Activated T-cell treated with anti-CD3 and anti-CD28 coated beads for 1 hour (primary cell): ENCODE results near the gene GKN1.

Source experiments
- DNase-seq: peaks from one replicate; pipeline ENCODE4 v3.0.0-alpha.2; 2020; ENCODE audit warnings: low read depth

GKN1 gene

DNA sequence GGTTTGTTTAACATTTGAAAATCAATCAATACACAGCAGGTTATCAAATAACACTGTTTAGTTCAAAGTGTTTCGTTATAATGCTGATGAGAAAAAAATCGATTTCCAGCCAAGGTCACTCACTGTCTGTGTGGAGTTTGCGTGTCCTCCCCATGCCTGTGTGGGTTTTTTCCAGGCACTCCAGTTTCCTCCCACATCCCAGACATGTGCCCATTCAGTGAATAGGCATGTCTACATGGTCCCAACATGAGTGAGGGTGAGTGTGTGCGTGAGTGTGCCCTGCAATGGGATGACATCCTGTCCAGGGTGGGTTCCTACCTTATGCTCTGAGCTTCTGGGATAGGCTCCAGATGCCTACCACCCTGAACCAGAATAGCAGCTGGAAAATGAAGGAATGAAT, 13.1 kb upstream of the GKN1 start:
- DNase-seq = no peak

GRCh38 chr2:68964282-68964681, 10.2 kb upstream of the GKN1 start:
- DNase-seq = no peak

DNA sequence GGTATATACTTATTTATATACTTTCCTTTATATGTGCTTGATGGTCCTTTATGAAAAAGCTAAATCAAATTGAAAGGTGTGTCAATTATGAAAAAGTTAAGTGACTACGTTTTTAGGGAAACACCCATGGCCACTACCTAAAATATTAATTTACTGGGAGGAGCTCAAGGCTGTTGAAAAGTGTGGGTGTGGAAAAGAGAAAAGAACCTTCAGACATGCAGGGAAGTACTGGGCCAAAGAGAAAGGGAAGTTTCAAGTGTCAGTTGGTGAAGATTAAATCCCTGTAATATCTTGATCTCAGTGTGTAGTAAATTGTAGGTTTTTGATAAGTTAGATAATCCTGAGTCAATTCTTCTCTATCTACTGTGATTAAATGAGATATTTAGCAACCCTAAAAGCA, 6.2 kb upstream of the GKN1 start:
- DNase-seq = no peak

GRCh38 chr2:68969736-68970490, 4.5 kb upstream of the GKN1 start:
- DNase-seq = no peak

DNA sequence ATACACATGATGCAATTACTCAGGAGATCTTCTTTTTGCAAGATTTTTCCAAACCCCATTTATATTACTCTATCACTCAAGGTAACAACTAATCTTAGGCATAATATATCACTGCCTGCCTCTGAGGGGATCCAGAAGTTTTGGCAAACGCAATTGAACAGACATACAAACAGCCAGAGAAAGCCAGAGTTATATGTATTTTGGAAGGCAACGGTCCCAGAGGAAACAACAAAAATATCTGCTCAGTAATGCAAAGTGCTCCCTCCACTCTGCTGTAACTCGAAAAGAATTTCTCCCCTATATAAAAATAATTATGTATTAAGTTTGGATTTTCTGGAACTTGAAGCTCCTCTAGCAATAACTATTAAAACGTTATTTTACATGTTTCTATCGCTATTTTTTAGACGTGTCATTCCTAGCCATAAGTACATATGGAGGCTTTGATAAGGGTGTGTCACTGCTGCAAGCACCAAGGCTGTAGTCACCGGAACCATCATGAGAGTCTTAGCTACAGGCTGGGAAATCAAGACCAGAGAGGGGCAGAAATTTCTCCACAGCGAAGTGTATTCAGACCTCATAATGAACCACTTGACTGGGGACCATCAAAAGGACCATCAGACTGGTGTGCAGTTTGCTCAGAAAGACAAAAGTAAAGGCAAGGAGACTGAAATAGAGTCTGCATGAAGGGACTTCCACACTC, 3.7 kb upstream of the GKN1 start:
- no peak for DNase-seq

DNA sequence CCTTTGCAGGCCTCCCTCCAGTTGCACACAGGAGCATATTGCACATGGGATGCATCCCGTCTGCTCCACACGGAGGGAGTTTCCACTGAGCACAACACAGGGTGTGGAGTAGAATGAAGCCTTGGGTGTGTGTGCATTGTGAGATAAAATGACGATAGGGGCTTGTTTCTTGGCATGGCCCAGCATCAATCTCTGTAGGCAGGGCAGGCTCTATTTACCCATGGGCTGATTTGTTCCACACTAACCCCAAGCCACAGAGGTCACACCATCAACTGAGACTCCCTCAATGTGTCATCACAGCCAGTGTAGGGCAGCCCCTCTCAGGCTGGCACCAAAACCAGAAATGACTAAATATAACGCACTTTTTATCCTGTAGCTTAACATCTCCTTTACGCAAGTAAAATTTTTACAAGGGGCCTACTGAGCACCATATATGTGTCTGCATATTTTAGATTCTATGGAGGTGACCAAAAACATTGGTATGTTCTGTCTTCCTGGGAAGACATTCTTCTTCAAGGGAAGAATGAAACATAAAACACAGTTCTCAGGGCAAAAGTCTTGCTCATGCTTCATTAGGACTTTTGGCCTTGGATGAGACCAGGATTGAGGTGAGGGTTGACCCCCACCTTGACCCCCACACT, 2.7 kb upstream of the GKN1 start:
- DNase-seq = no peak

DNA sequence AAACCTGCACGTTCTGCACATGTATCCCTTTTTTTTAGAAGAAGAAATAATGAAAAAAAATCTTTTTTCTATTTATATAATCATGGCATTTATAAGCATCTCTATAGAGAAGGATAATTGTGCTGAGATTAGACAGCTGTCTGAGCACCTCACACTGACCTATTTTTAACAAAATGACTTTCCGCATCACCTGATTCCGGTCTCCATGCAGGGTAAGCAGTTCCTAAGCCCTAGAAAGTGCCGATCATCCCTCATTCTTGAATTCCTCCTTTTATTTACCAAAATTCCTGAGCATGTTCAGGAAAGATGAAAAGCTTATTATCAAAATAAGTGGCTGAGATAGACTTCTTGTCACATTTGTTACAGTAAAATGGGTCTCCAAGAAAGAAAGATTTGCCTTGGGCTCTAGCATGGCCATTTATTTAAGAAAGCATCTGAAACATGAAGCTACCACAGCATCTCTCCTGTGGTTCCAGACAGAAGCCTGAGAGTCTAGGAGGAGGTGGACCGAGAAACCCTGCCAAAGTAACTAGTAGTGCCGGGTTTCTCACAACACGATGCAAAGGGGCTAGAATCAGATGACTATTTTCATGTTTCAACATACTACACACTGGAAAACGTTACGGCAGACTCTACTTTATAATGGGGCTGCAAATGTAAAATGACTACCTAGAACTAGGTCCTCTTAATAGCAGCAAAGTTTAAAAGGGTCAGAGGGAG, 670 bp downstream of the GKN1 start:
- DNase-seq = no peak

DNA sequence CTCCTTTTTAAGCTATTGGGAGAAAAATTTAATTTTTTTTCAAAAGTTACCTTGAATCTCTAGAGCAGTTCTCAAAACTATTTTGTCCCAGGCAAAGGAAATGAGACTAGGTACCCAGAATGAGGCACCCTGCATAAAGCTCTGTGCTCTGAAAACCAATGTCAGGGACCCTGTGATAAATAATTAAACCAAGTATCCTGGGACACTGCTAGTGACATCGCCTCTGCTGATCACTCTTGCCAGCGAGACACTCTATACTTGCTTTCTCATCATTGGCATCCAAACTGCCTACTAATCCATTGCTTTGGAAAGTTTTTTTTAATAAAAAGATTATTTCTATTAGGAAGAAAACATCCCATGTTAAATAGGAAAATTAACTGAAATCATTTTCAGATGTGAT, 1.4 kb downstream of the GKN1 start:
- no peak for DNase-seq

DNA sequence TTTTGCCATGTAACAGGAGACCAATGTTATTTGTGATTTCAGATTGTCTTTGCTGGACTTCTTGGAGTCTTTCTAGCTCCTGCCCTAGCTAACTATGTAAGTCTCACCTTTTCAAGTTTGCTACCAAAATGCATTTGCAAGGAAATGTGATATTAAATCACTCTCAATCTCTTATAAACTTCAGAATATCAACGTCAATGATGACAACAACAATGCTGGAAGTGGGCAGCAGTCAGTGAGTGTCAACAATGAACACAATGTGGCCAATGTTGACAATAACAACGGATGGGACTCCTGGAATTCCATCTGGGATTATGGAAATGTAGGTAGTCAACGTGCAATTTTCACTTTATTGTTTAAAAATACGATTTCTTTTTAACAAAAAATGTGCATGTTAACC, 3.0 kb downstream of the GKN1 start:
- DNase-seq = no peak

GRCh38 chr2:68978098-68978497, 3.7 kb downstream of the GKN1 start:
- DNase-seq = no peak

- no peak for DNase-seq
Measured at GRCh38 chr2:68980956-68981355, 6.5 kb downstream of the GKN1 start.

DNA sequence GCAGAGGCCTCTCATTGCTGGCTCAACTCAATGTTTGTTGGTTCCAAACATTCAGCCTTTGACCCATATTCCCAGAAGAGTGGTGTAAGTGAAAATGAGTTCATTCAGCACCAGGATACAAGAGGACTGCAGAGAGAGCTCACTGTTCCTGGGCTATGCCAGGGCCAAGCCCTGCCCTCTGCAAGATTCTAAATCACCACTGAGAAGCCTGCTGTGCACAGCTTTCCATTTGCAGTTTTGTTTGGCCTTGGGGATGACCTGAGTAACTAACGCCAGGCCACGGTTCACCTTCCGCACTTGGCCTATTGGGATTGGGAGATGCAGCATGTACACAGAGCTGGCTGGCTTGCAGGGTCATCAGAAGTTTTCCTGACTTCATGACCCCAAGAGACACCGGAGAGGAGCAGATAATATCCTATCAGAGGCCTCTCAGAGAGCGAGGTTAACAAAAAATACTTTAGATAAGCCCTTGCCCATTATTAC, 12.6 kb downstream of the GKN1 start:
- DNase-seq = no peak

GRCh38 chr2:68989035-68989434, 14.6 kb downstream of the GKN1 start:
- DNase-seq = no peak

GRCh38 chr2:68992341-68992740, 17.9 kb downstream of the GKN1 start:
- no peak for DNase-seq

DNA sequence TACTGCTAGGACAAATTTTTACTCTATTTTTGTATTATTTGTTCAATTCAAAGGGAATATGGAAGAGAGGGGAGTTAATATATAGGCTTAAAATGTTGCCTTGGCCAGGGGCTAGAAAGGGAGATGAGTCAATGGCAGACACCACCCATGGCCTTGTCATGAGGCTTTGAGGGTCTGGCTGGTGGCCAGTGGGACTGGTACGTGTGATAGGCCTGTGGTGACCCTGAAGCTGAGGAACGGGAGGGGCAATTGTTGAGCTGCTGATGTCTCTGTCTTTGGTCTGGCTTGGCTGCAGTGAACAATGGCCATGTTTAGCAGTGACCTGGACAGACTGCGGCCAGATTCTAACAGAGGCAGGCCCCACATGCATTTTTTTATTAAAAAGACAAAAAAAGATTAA, 18.5 kb downstream of the GKN1 start:
- no peak for DNase-seq

- DNase-seq = no peak
Measured at GRCh38 chr2:68993660-68994059, 19.2 kb downstream of the GKN1 start.

DNA sequence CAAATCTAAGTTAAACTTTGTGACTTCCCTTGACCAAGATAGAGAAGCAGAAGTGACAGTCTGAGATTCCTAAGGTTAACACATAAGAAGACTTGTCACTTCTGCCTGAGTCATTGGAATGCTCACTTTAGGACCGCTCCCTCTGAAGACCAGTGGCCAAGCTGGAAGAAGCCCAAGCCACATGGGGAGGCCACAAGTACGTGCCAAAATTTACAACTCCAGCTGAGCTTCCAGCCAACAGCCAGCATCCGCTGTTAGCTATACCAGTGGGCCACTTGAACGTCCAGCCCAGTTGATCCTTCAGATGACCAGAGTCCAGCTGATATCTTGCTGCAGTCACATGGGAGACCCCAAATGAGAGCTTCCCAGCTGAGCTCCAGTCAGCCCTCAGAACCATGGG, 20.4 kb downstream of the GKN1 start:
- no peak for DNase-seq

DNA sequence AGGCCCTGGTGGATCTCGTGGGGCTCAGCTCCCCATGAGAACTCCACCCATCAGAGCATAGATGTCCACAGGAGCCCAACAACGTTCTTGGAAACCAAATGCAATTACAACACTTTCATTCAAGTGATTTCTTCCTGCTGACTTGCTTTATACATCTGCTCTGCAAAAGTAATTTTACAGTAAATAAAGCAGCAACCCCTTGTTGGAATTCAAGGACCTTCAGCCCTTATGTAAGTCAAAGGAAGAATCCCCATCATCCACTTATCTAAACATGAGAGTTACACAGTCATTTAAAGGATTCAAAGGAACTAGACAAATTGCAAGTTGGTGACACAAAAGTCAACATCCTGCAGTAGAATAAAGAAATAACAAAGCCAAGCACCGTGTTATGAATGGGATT, 21.5 kb downstream of the GKN1 start:
- DNase-seq = no peak

DNA sequence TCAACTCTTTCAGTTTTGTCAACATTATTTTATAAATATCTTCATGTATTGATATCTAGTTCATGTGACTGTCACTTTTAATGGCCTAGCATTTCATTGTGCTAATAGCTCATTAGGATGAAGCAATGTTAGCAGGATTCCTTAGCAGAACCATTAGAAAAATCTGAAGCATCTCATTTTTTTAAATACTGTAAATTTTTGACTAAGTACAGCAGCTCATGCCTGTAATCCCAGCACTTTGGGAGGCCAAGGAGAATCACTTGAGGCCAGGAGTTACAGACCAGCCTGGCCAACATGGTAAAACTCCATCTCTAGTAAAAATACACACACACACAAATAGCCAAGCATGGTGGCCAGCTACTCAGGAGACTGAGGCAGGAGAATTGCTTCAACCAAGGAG, 23.0 kb downstream of the GKN1 start:
- DNase-seq = no peak

- DNase-seq = no peak
Measured at GRCh38 chr2:69001879-69002278, 27.4 kb downstream of the GKN1 start.

DNA sequence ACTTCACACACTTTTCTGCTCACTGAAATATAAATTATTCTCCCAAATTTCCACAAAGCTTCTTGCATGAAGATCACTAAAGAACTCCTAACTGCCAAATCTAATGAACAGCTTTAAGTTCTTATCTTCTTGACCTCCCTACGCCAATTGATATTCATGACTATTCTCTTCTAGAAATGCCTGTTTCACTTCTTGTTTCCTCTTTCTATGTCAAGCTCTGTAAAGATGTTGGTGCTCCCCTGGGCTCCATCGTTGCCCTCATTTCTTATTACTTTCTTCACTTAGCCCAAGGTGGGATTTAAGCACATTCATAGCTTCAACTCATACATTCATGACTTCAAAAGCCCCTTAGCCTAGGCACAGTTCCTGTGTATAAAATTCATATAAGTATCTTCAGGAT, 29.3 kb downstream of the GKN1 start:
- DNase-seq = no peak

DNA sequence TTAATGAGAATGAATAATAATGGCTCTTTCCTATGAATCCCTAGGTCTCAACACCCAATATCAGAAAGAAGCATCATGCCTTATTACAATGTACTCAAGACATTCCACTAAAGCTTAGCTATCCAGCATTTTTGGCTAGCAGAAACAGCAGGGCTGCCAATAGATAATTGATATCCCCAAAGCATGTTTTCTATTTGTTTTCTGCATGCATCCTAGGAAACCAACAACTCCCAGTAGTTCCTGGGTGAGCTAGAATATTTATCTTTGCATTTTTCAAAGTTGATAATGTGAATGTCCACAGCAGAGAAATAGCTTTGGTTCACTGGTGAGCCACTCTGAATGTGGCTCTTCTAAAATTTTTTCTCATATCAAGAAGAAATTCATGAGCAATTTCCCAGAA, 32.7 kb downstream of the GKN1 start:
- DNase-seq = no peak

GRCh38 chr2:69007603-69008002, 33.2 kb downstream of the GKN1 start:
- DNase-seq = no peak
